ENCODE results near the gene ATP1B4.

The ATP1B4 gene

DNA sequence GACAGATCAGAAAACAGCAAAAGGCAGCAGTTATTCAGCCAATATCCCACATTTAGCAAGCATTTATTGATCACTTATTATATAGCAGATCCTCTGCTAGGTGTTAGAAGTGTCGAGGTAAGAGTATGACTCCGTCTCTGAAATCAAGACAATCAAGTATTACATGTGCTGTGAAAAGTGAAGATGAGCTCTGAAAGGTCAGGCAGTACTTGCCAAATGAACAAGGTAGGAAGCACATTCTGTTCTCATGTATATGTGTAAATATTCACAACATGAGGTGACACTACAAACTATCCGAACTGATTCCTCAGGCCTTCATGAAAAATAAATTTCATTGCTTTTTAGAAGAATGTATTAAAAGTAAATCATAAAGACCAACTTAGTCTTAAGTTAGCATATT lies 15.3 kb downstream of the ATP1B4 start:
- no peak for DNase-seq (ENCODE audit: low spot score)

GRCh38 chrX:120377715-120378114 lies 15.8 kb downstream of the ATP1B4 start:
- DNase-seq (ENCODE audit: low spot score): no peak

GRCh38 chrX:120378570-120378969 lies 16.7 kb downstream of the ATP1B4 start:
- DNase-seq (ENCODE audit: low spot score): no peak

- DNase-seq (ENCODE audit: low spot score): no peak
These were observed 18.2 kb downstream of the ATP1B4 start for GRCh38 chrX:120379937-120380681.

- peak; percentile 24 for DNase-seq (ENCODE audit: low spot score)
These were observed 18.8 kb downstream of the ATP1B4 start for GRCh38 chrX:120380699-120381098.

DNA sequence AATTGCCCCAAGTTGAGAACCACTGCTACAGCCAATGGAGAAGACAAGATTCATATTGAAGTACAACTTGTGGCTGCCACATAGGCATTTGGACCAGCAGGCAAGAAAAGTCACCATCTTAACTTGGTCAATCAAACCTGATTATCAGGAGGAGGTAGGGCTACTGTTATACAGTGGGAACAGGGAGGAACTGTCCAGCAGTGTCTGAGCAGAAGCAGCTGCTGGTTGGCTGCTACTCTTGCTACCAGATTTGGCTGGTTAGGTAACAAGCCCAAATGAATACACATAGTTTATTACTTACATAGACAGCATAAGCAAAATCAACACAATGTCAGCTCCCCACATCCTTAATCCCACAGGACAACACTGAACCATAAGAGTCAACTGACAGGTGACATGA lies 39.4 kb downstream of the ATP1B4 start:
- DNase-seq (ENCODE audit: low spot score): no peak

DNA sequence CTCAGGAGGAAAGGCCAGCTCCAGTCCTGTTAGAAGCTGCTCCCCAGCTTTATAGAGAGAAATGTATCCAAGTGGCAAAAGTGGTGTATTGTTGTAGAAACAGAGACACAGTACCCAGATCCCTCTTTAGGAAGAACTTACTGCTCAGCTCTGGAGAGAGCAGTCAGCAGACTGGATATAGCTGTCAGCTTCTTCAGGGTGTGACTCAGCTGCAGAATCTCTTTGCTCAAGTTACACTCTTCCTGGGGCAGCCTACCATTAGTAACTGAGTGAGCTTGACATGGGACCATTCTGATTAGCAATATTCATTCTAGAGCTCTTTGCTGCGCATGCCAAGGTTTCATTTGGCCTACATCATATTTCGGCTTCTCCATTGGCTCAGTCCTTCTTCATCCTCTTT lies 40.5 kb downstream of the ATP1B4 start:
- DNase-seq (ENCODE audit: low spot score): no peak

- DNase-seq (ENCODE audit: low spot score): no peak
These were observed 44.7 kb downstream of the ATP1B4 start for GRCh38 chrX:120406638-120407037.

- no peak for DNase-seq (ENCODE audit: low spot score)
These were observed 46.3 kb downstream of the ATP1B4 start for GRCh38 chrX:120408168-120408567.

DNA sequence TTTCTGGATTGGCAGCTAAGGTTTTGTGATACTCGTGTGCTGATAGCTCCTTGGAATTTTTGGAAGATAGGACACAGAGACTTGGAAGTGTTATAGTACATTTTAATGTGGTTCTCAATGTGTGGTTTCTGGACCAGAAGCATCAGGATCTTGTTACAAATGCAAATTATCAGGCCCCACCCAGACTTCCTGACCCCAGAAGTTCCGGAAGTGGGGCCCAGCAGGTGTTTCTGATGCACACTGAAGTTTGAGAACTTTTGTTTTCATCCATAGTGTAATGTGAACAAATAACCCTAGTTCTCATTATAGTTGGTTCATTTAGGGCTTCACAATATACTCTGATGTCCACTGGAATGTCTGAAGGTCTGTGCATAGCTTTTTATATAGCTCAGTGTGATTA lies 57.6 kb downstream of the ATP1B4 start:
- peak; percentile 36 for DNase-seq (ENCODE audit: low spot score)

GRCh38 chrX:120426599-120426998 lies 64.7 kb downstream of the ATP1B4 start:
- DNase-seq (ENCODE audit: low spot score): no peak

DNA sequence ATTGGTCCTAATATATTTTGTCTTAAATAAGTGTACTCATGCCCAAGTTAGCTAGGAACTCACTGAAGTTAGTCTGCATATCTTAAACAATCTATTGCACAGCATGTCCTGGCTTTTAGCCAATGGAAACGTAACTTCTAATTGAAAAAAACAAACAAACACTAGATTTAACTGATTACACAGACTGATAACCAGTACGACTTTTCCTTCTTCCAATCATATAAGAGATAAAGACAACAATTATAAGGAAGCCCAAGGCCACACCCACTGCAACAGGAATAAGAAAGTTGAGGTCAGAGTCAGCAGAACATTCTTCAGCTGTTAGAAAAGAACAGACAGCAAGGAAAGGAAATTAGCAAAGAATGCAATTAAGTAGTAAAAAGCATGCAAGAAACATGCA lies 66.4 kb downstream of the ATP1B4 start:
- no peak for DNase-seq (ENCODE audit: low spot score)

- DNase-seq (ENCODE audit: low spot score): no peak
These were observed 68.1 kb downstream of the ATP1B4 start for GRCh38 chrX:120429776-120430540.

Measured in CD4-positive, alpha-beta T cell treated with Interleukin-6 at 100 ng/mL for 8 hours (primary cell).